ENCODE measurements around the gene C6orf118. TPM values are rescaled to one million over a fixed set of nuclear protein-coding genes. Genes with fewer than 3 reads are reported as not detected.

The C6orf118 gene
- total RNA-seq: not detected in 2 replicates

GRCh38 chr6:165308926-165309731 is at the start of gene C6orf118:
Gene C6orf118, minus strand, starts transcription at chr6:165309605. Its CDS starts 19 bp downstream, at chr6:165309586.

